ENCODE measurements around the gene SIGLEC8. TPM values are rescaled to one million over a fixed set of nuclear protein-coding genes. Genes with fewer than 3 reads are reported as not detected.
"Not testable (repeated sequence)": the region's sequence is repeated elsewhere in the genome, so short reads cannot be mapped to it uniquely, and the experiment has no call there.

Gene SIGLEC8
- 0.08 TPM for total RNA-seq
- long read RNA-seq = 0 reads

GRCh38 chr19:51458051-51458645, at the start of gene SIGLEC8:
Gene SIGLEC8 (minus strand): TSS chr19:51458454. CDS start chr19:51458387, 67 bp downstream.
- intact Hi-C loops (cut with DNase I) = no loop called here
- DNase-seq (ENCODE audit: missing footprints) (no peak), ATAC-seq (no peak)

DNA sequence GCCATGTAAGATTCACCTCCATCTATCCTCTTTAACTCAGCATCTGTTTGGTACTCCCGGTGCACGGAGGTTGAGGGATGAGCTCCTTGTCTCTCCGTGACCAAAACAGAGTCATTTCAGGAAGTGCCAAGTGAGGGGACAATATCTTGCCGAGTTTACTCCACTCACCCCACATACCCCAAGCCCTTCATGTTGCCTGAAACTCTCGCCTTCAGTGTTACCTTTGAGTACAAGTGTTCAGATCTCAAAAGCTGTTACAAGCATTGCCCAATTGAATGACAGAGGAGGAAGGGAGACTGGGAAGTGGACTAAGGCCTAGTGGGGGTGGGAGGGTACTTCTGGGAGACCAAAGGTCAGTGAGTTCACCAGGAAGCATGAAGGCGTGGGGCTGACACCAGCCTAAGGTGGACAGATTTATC, 49.4 kb upstream of the SIGLEC8 start:
- no peak for ATAC-seq
- intact Hi-C loops (cut with DNase I) = no loop called here
- no peak for DNase-seq (ENCODE audit: missing footprints)

DNA sequence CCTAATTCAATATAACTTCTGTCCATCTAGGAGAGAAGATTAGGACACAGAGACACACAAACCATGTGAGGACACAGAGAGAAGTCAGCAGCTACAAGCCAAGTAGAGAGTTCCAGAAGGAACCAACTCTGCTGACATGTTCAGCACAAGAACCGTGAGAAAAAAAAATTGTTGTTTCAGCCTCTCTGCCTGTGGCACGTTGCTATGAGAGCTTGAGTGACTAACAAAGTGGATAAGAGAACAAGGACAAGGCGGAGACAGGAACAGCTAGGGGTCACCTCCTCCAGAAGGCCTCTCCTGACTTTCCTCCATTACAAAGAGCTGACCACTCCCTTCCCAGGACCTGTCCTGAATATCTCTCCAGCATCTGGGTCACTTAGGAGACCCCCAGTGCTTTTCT, 48.9 kb upstream of the SIGLEC8 start:
- DNase-seq (ENCODE audit: missing footprints) = no peak
- ATAC-seq = no peak
- intact Hi-C loops (cut with DNase I) = no loop called here

DNA sequence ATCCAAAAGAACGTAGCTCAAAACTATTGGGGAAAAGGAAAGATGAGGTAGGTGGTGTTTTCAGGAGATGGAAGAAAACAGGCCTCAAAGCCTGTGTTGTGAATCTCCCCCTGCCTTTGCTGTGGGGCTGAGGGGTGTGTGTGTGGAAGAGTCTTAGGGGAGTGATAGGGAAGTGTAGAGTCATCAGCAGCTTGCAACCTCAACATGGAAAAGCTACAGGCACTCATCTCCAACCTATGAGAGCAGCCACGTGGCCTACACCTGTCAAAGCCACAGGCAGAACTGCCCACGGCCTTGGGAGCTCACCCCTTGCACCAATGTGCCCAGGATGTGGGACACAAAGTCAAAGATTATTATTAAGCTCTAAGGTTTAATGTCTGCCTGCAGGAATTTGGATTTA, 47.6 kb upstream of the SIGLEC8 start:
- no peak for DNase-seq (ENCODE audit: missing footprints)
- intact Hi-C loops (cut with DNase I) = no loop called here
- ATAC-seq = no peak

DNA sequence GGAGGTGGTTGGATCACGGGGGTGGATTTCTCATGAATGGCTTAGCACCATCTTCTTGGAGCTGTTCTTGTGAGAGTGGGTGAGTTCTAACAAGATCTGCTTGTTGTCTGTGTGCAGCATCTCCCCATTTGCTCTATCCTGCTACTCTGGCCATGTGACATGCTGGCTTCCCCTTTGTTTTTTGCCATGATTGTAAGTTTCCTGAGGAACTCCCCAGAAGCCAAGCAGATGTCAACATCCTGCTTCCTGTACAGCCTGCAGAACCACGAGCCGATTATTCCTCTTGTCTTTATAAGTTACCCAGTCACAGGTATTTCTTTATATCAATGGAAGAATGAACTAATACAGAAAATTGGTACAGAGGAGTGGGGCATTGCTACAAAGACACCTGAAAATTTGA, 45.6 kb upstream of the SIGLEC8 start:
- ATAC-seq (no peak), DNase-seq (ENCODE audit: missing footprints) (no peak)
- intact Hi-C loops (cut with DNase I) = no loop called here

- intact Hi-C loops (cut with DNase I) = no loop called here
- ATAC-seq (peak; percentile 20), DNase-seq (ENCODE audit: missing footprints) (no peak)
Measured at GRCh38 chr19:51503286-51503817, 45.1 kb upstream of the SIGLEC8 start.

GRCh38 chr19:51501594-51502263, 43.5 kb upstream of the SIGLEC8 start, which contains the start of gene SIGLEC12:
Gene SIGLEC12 (minus strand): TSS chr19:51501800. CDS start chr19:51501733, 67 bp downstream.
- ATAC-seq = peak; percentile 47
- intact Hi-C loops (cut with DNase I) = no loop called here
- DNase-seq (ENCODE audit: missing footprints) = no peak

DNA sequence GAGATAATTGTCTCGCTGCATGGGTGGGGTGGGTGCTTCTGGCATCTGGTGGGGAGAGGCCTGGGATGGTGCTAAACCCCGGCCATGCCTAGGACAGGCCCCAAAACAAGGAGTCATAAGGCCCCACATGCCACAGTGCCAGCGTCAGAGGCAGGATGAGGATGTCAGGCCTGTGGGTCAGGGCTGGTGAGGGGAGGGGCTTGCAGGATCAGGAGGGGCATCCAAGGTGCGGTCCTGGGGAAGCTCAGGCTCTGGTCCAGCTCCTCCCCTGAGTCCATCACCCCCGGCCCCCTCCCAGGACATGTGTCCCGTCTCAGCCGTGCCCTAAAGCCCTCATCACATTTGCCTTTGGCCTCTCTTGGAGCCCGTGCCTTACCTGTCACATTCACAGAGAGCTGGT, 42.7 kb upstream of the SIGLEC8 start:
- DNase-seq (ENCODE audit: missing footprints); ATAC-seq; intact Hi-C loops (cut with DNase I): not testable (repeated sequence)

- no peak for DNase-seq (ENCODE audit: missing footprints)
- no peak for ATAC-seq
- intact Hi-C loops (cut with DNase I) = no loop called here
Measured at GRCh38 chr19:51497666-51498065, 39.4 kb upstream of the SIGLEC8 start.

DNA sequence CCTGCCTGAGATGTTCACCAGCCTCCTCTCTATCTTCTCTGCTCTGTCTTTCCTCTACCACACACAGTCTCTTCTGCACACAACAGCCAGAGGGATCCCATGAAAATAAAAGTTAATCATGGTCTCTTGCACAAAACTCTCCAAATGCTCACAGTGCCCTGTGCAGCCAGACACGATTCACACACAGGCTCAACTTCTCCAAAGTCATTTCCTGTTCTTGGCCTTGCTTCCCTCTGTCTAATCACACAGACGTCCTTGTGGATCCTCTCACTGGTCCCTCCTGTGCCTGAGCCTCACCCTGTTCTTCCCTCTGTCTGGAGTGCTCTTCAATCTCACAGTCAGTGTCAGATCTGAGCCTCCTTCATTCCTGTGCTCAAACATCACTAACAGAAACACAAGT, 35.5 kb upstream of the SIGLEC8 start:
- DNase-seq (ENCODE audit: missing footprints) (no peak), ATAC-seq (no peak)
- intact Hi-C loops (cut with DNase I) = no loop called here

GRCh38 chr19:51491586-51491985, 33.3 kb upstream of the SIGLEC8 start:
- no peak for DNase-seq (ENCODE audit: missing footprints)
- ATAC-seq = no peak
- intact Hi-C loops (cut with DNase I) = no loop called here

DNA sequence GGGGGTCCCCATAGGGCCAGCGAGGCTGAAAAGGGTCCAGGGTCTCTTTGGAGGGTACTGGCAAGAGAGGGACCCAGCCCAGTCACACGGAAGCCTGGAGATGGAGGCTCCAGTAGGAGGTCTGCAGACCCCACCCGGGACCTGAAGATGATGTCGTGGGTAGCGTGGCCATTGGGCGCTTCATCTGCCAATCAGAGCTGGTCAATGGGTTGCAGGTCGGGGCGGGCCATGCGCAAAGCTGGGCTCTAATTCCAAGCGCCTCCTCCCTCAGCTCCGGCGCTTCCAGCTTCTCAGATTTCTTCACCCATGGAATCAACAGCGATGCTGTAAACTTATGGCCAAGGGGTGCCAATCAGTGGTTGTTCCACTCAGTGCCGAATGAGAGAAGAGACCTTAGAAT, 32.4 kb upstream of the SIGLEC8 start:
- intact Hi-C loops (cut with DNase I) = no loop called here
- ATAC-seq (no peak), DNase-seq (ENCODE audit: missing footprints) (no peak)

- intact Hi-C loops (cut with DNase I) = no loop called here
- DNase-seq (ENCODE audit: missing footprints) = no peak
- no peak for ATAC-seq
Measured at GRCh38 chr19:51489113-51489512, 30.9 kb upstream of the SIGLEC8 start.

- no peak for ATAC-seq
- intact Hi-C loops (cut with DNase I) = no loop called here
- no peak for DNase-seq (ENCODE audit: missing footprints)
Measured at GRCh38 chr19:51488491-51488890, 30.2 kb upstream of the SIGLEC8 start.

GRCh38 chr19:51485960-51486660, 27.9 kb upstream of the SIGLEC8 start:
- intact Hi-C loops (cut with DNase I) = no loop called here
- DNase-seq (ENCODE audit: missing footprints) (no peak), ATAC-seq (no peak)

DNA sequence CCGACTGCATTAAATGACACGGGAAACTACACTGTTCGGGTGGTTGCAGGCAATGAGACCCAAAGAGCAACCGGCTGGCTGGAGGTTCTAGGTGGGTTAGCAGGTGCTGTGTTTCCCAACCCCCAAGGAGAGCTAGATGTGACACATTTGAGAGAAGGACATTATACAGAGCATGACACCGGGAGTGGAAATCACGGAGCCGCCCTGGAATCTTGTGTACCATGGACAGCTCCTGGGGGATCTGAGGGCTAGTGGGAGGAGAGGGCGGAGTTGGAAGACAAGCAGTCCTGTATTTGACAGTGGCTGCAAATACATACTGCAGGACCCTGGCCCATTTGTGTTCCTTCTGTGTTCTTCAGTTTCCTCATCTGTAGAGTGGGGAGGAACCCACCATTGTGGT, 22.3 kb upstream of the SIGLEC8 start:
- intact Hi-C loops (cut with DNase I) = no loop called here

DNA sequence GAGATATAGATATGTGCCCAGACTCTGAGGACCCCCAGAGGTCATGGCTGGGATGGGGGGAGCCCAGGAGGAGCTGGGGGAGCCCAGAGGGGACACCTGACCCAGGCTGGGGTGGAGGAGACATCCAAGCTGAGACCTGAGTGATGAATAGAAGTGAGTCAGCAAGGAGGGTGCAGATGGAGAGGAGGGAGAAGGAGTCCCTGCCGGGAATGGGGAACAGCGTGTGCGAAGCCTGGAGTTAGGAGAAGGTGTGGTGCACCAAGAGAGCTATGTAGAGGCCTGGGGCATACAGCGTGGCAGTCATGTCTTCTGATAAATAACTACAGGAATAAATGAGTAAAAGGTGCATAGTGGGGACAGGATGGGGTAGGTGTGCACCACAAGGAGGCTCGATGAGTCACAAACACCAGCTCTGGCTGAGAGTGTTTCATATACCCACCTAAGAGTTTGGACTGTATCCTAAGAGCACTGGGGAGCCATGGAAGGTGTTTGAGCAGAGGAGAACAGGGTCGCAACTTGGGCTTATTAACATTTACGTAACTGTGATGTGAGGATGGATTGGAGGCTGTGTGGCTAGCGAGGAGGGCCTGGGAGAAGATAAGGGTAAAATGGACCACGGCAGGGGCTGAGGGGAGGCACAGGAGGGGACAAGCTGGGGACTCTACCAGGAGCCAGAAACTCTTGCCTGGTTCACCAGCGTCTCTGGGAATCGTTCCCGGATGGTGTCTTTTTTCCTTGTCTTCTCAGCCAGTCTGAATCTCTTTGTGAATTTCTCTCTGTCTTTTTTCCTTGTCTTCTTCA, 21.5 kb upstream of the SIGLEC8 start:
- intact Hi-C loops (cut with DNase I) = no loop called here
- DNase-seq (ENCODE audit: missing footprints) (no peak), ATAC-seq (no peak)

More for the DNA sequence above, 22.3 kb upstream of the SIGLEC8 start:
- no peak for ATAC-seq
- no peak for DNase-seq (ENCODE audit: missing footprints)

GRCh38 chr19:51478381-51479234, 20.4 kb upstream of the SIGLEC8 start, which contains the start of gene CEACAM18:
Gene CEACAM18 (plus strand): TSS chr19:51478539.
- no peak for DNase-seq (ENCODE audit: missing footprints)
- intact Hi-C loops (cut with DNase I) = no loop called here
- ATAC-seq = no peak

All from Right ventricle myocardium inferior (tissue), 1 donor.